Choroid plexus epithelial cell (primary cell): ENCODE data around the gene FSTL4.

Source experiments
- DNase-seq: peaks from one replicate; pipeline ENCODE4 v3.0.0-alpha.2; 2010; ENCODE audit warnings: low read depth
- H3K4me3 ChIP-seq: 2 replicates; pipeline ENCODE4 v1.5.1; 2011; ENCODE audit warnings: low read depth, mild to moderate bottlenecking, control low read depth, low read length, moderate library complexity
- TF ChIP-seq, protein P1 (sequence below): conservative IDR thresholded peaks from 2 replicates; pipeline ENCODE4 v1.5.1; 2011; ENCODE audit warnings: low read depth, mild to moderate bottlenecking, control low read depth, inconsistent platforms, low read length, moderate library complexity

FSTL4 gene

GRCh38 chr5:133338504-133339355 lies 273.6 kb downstream of the FSTL4 start:
- TF ChIP-seq, protein P1, sequence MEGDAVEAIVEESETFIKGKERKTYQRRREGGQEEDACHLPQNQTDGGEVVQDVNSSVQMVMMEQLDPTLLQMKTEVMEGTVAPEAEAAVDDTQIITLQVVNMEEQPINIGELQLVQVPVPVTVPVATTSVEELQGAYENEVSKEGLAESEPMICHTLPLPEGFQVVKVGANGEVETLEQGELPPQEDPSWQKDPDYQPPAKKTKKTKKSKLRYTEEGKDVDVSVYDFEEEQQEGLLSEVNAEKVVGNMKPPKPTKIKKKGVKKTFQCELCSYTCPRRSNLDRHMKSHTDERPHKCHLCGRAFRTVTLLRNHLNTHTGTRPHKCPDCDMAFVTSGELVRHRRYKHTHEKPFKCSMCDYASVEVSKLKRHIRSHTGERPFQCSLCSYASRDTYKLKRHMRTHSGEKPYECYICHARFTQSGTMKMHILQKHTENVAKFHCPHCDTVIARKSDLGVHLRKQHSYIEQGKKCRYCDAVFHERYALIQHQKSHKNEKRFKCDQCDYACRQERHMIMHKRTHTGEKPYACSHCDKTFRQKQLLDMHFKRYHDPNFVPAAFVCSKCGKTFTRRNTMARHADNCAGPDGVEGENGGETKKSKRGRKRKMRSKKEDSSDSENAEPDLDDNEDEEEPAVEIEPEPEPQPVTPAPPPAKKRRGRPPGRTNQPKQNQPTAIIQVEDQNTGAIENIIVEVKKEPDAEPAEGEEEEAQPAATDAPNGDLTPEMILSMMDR = no peak
- no peak for DNase-seq
- H3K4me3 ChIP-seq = no peak overlapping the region

DNA sequence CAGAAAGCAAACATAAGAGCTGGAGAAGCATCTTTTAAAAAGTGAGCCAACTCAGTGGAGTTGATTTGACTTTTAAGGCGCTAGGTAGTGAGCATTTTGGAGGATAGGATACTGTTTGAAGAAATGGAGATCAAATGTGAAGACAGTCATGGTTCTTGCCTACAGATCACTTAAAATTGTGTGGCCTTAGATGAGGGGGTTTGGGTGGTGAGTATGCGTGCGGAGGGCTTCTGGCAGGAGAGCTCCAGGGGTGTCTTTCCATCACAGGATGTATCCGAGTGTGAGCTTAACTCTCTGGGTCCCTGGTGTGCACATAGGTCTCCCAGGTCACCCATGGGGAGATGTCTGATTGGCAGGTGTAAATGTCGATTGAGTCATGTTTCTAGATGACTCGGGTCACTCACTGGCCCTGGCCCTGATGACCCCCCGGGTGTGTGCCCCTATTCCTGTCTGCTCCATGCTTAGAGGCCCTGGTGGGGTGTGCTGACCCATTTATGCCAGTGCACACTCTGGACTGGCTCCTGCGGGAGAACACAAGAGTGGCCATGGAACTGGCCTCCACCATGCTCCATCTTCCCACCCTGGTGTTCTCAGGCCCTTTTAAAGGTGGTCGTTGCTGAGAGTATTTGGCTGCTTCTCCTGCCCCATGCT lies 274.4 kb downstream of the FSTL4 start:
- DNase-seq = no peak
- TF ChIP-seq, protein P1 = no peak
- H3K4me3 ChIP-seq = no peak overlapping the region

DNA sequence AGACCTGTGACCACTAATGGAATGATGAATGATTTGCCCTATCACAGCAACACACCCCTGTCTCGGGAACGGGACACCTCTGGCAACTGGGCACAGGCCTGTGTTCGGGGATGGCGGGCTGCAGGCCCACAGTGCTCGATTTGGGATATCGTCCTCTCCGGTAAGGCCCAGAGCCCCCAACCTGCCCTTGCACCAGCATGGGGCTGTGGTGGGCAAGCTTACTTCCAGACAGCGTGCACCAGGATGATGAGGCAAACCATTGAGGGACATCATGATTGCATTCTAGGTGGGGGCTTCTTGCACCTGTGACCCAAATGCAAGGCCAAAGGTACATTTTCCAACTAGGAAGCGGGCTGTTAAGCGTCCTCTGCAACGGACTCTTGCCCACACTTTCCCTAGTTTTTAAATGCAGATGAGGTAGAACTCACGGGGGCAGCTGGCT lies 275.4 kb downstream of the FSTL4 start:
- no peak for DNase-seq
- no peak overlapping the region for H3K4me3 ChIP-seq
- TF ChIP-seq, protein P1 = no peak

DNA sequence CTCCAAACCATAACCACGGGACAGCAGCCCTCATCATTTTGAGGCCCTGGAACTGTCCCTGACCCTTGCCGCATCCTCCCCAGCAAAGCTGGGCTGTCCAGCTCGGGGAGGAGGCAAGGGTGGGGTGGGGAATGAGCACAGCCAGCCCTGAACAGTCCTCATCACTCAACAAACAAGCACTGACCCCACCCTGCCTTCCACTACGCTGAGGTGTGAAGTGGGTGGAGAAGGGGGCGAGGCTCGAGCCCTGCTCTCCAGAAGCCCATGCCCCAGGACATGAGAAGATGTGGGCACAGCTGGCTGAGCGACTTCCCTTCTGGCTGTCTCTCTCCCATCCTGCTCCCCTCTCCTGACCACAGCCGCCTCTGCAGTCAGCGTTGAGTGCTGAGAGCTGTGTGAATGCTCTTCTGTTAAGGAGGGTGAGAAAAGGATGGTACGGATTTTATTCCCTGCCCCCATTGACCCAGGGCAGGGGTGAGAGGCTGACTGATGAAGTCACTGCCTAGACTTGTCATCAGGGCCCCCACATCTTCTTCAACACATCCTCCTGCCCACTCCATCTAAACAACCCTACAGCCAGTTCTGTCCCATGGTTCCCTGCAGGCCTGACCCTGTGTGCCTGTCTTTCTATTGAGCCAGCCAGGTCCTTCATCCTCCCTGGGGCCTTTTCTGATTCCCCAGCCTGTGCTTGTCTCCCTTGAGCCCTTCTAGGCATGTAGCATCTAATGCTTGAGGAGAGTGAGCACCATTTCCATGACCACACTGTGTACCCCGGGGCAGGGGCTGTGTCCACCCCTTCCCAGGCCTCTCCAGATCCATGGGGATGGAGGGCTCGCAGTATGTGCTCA lies 276.0 kb downstream of the FSTL4 start:
- no peak for DNase-seq
- H3K4me3 ChIP-seq = no peak overlapping the region
- TF ChIP-seq, protein P1 = no peak

DNA sequence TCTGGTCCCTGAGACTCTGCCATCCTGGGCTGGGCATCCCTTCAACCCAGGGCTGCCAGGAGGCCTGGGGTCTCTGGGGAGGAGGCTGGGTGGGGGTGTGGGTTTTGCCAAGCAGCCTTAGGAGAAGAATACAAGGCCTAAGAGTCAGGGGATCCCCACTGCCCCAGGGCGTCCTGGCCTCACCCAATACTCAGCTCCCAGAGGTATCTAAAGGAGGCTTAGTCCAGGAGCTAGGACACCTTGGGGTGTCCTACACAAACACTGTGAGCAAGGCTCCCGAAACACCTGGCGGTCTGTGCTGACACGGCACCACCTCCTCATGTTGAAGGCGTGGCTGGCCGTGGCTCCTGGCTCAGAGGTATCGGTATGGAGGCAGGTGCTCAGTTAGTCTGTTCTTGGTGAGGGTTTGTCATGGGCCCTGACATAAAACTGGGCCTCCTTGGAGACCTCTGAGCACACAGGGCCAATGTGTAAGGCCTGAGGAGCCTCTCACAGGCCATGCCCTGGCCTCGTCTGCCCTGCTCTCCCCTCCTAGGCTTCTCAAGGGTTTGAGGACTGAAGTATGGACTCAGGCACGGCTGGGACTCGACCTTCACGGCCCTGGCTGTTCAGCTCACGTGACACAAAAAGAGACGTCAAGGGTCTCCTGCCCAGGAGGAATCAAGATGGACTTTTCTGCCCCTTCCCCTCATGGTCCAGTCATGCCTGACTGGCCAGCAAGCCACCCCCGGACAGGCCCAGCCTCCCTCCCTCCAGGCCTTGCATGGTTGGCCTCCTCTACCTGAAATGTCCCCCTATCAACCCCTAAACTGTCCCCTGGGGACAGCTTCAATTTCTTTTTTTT lies 277.3 kb downstream of the FSTL4 start:
- no peak for DNase-seq
- TF ChIP-seq, protein P1 = no peak
- H3K4me3 ChIP-seq = no peak overlapping the region
